HCT116 (cell line): ENCODE results near the gene SERPING1. TPM values are rescaled to one million over a fixed set of nuclear protein-coding genes. Genes with fewer than 3 reads are reported as not detected.

Experiments used
- ATAC-seq: fragments of 200-7000 bp; cut with Tn5 transposase; 2 replicates; pipeline ENCODE4 v1.9.1; 2020; ENCODE audit warnings: mild to moderate bottlenecking, moderate library complexity
- BruUV-seq: library from RNA; stranded (reverse); fragments of 400-500 nt; replicated peaks from 2 replicates; lab custom pipeline; 2021; lab: Mats Ljungman, UMichigan
- CTCF ChIA-PET: fragments of 300-600 bp; sonication (Branson Sonifier 250); formaldehyde crosslinking; loops from one replicate; lab custom pipeline; 2021; ENCODE audit warnings: antibody characterized with exemption; lab: Charles Lee
- POLR2A ChIA-PET: fragments of 300-600, 350-600 bp; sonication (Branson Sonifier 250); formaldehyde crosslinking; loops from one replicate; lab custom pipeline; 2021; ENCODE audit warnings: antibody characterized with exemption; lab: Charles Lee
- RAD21 ChIA-PET, 2 experiments: fragments of 300-600 bp; sonication (Branson Sonifier 250); formaldehyde crosslinking; loops; one replicate each; lab custom pipeline; 2023; ENCODE audit warnings: low total read pairs in 2 of 2; ENCODE audit not compliant: uncharacterized antibody in 2 of 2, unreplicated experiment in 2 of 2, low non-redundant PET in 1 of 2; lab: Charles Lee
- DNase-seq: peaks from one replicate; pipeline ENCODE4 v3.0.0-alpha.2; 2010; ENCODE audit warnings: low read depth, low spot score
- H2AFZ ChIP-seq: fragments of 200-600 bp; shearing (Covaris generic), sonication (generic); 2 replicates; pipeline ENCODE4 v1.6.1; 2017; ENCODE audit warnings: low read depth, mixed run types, mixed read lengths, antibody characterized with exemption, low read length; ENCODE audit not compliant: poor library complexity, severe bottlenecking
- H3K27ac ChIP-seq: 2 replicates; pipeline ENCODE4 v1.5.1; 2012; ENCODE audit warnings: low read depth, low read length
- H3K27me3 ChIP-seq: fragments of 200-600 bp; sonication (generic); 2 replicates; pipeline ENCODE4 v1.6.1; 2016; ENCODE audit warnings: mixed run types, low read length, mixed read lengths; ENCODE audit not compliant: insufficient read depth
- H3K36me3 ChIP-seq, 2 experiments: fragments of 200-500 bp in 1 of 2; fragments of 200-600 bp in 1 of 2; sonication (Bioruptor generic) in 1 of 2; sonication (generic) in 1 of 2; 2 replicates each; pipeline versions ENCODE4 v1.5.1 to v1.6.1; 2014 to 2016; ENCODE audit warnings: low read length in 2 of 2, inconsistent platforms in 1 of 2, mixed read lengths in 1 of 2, mixed run types in 1 of 2; ENCODE audit not compliant: insufficient read depth in 2 of 2, control insufficient read depth in 1 of 2
- H3K4me1 ChIP-seq, 2 experiments: fragments of 200-600 bp in 1 of 2; sonication (generic) in 1 of 2; 2 replicates each; pipeline versions ENCODE4 v1.5.1 to v1.6.1; 2012 to 2017; ENCODE audit warnings: low read length in 2 of 2, inconsistent platforms in 1 of 2, mild to moderate bottlenecking in 1 of 2, mixed read lengths in 1 of 2, mixed run types in 1 of 2, moderate library complexity in 1 of 2; ENCODE audit not compliant: insufficient read depth in 2 of 2, control insufficient read depth in 1 of 2
- H3K4me2 ChIP-seq: fragments of 200-600 bp; sonication (generic); 2 replicates; pipeline ENCODE4 v1.6.1; 2017; ENCODE audit warnings: mixed run types, low read length, mixed read lengths
- H3K4me3 ChIP-seq, 2 experiments: fragments of 200-600 bp in 1 of 2; sonication (generic) in 1 of 2; replicated peaks in 1 of 2; 2 replicates each; pipeline ENCODE4 v1.5.1; 2011 to 2016; ENCODE audit warnings: low read length in 2 of 2, control low read depth in 1 of 2, low read depth in 1 of 2, mild to moderate bottlenecking in 1 of 2, mixed read lengths in 1 of 2, mixed run types in 1 of 2
- H3K79me2 ChIP-seq: fragments of 200-600 bp; sonication (generic); 2 replicates; pipeline ENCODE4 v1.6.1; 2017; ENCODE audit warnings: mild to moderate bottlenecking, mixed run types, low read length, moderate library complexity, mixed read lengths; ENCODE audit not compliant: insufficient read depth
- H3K9ac ChIP-seq: fragments of 200-600 bp; sonication (generic); 2 replicates; pipeline ENCODE4 v1.6.1; 2016; ENCODE audit warnings: low read length, mixed read lengths
- H3K9me2 ChIP-seq: fragments of 200-600 bp; sonication (generic), shearing (Covaris generic); 2 replicates; pipeline ENCODE4 v1.6.1; 2017; ENCODE audit warnings: mixed run types, mild to moderate bottlenecking, moderate library complexity; ENCODE audit not compliant: insufficient read depth
- H3K9me3 ChIP-seq, 2 experiments: fragments of 200-500 bp in 1 of 2; fragments of 200-600 bp in 1 of 2; sonication (Bioruptor generic) in 1 of 2; sonication (generic) in 1 of 2; 2 replicates each; pipeline ENCODE4 v1.6.1; 2014 to 2017; ENCODE audit warnings: low read length in 2 of 2, mixed read lengths in 2 of 2, inconsistent platforms in 1 of 2, low read depth in 1 of 2, mild to moderate bottlenecking in 1 of 2, mixed run types in 1 of 2, moderate library complexity in 1 of 2; ENCODE audit not compliant: control insufficient read depth in 1 of 2, insufficient read depth in 1 of 2
- H4K20me1 ChIP-seq: fragments of 200-600 bp; sonication (generic), shearing (Covaris generic); 2 replicates; pipeline ENCODE4 v1.6.1; 2017; ENCODE audit warnings: mixed run types, mild to moderate bottlenecking, moderate library complexity; ENCODE audit not compliant: insufficient read depth
- ATF3 ChIP-seq: IDR thresholded peaks from 2 replicates; pipeline ENCODE4 v1.6.1; 2012
- CBX3 ChIP-seq: IDR thresholded peaks from 2 replicates; pipeline ENCODE4 v1.6.1; 2012; ENCODE audit warnings: low read depth
- CEBPB ChIP-seq: IDR thresholded peaks from 2 replicates; pipeline ENCODE4 v1.6.1; 2012; ENCODE audit warnings: low read depth
- CTCF ChIP-seq, 3 experiments: fragments of 200-600 bp in 1 of 3; sonication (generic) in 1 of 3; IDR thresholded peaks in 2 of 3; conservative IDR thresholded peaks in 1 of 3; 2 replicates each; pipeline ENCODE4 v1.5.1; 2012 to 2017; ENCODE audit warnings: low read depth in 2 of 3, low read length in 2 of 3, antibody characterized with exemption in 1 of 3, borderline replicate concordance in 1 of 3, control low read depth in 1 of 3, mild to moderate bottlenecking in 1 of 3, mixed read lengths in 1 of 3, mixed run types in 1 of 3, moderate library complexity in 1 of 3; ENCODE audit not compliant: insufficient read depth in 1 of 3
- EZH2 ChIP-seq: fragments of 200-600 bp; sonication (generic); IDR thresholded peaks from 2 replicates; pipeline ENCODE4 v1.6.1; 2017; ENCODE audit warnings: antibody characterized with exemption, mixed run types
- EZH2phosphoT487 ChIP-seq: fragments of 200-600 bp; IDR thresholded peaks from 2 replicates; pipeline ENCODE4 v1.6.1; 2018; ENCODE audit warnings: antibody characterized with exemption, borderline replicate concordance
- JUND ChIP-seq: IDR thresholded peaks from 2 replicates; pipeline ENCODE4 v1.6.1; 2012
- MAX ChIP-seq: IDR thresholded peaks from 2 replicates; pipeline ENCODE4 v1.6.1; 2012
- POLR2A ChIP-seq: IDR thresholded peaks from 2 replicates; pipeline ENCODE4 v1.7.0; 2011; ENCODE audit warnings: borderline replicate concordance; ENCODE audit not compliant: insufficient read depth, insufficient read length; ENCODE audit errors: extremely low read depth
- POLR2AphosphoS5 ChIP-seq: IDR thresholded peaks from 2 replicates; pipeline ENCODE4 v1.6.1; 2011; ENCODE audit warnings: mild to moderate bottlenecking, low read depth, low read length, moderate library complexity
- RAD21 ChIP-seq: IDR thresholded peaks from 2 replicates; pipeline ENCODE4 v1.6.1; 2012; ENCODE audit warnings: low read depth, mild to moderate bottlenecking
- SIN3A ChIP-seq: IDR thresholded peaks from 2 replicates; pipeline ENCODE4 v1.6.1; 2012; ENCODE audit warnings: low read depth
- SRF ChIP-seq: IDR thresholded peaks from 2 replicates; pipeline ENCODE4 v1.6.1; 2012; ENCODE audit warnings: low read depth
- ZBTB33 ChIP-seq: IDR thresholded peaks from 2 replicates; pipeline ENCODE4 v1.6.1; 2011; ENCODE audit warnings: mild to moderate bottlenecking, low read length, moderate library complexity; ENCODE audit not compliant: insufficient replicate concordance; ENCODE audit errors: extremely low read depth
- ZFX ChIP-seq: fragments of 450-650 bp; IDR thresholded peaks from 2 replicates; pipeline ENCODE4 v1.6.1; 2017
- intact Hi-C: fragments of 100-400 bp; cut with micrococcal nuclease; formaldehyde crosslinking; loops from 2 replicates; pipeline ENCODE4 v1.10.0; 2022
- total RNA-seq: library from RNA; stranded (reverse); gene quantifications from one replicate; pipeline ENCODE4 v1.2.1, GENCODE V29; 2021; ENCODE audit not compliant: unreplicated experiment

SERPING1 gene
- total RNA-seq, 1 experiment from 2014 or later: 3.4 TPM

- Histone ChIP-seq H3K4me1 (peaks cover 9 to 10% of the 10 kb centered on the region in 2 experiments; a peak in 3 of 4 replicates), H3K4me3 (no peak overlapping the region), H3K9ac (no peak overlapping the region), H3K79me2 (peaks cover 28% of the 10 kb centered on the region), H3K27ac (no peak overlapping the region), H3K27me3 (no peaks in the 10 kb centered on the region), H3K9me3 (no peaks in the 10 kb centered on the region), H3K4me2 (no peak overlapping the region), H3K36me3 (peaks cover 11 to 18% of the 10 kb centered on the region in 2 experiments; a peak in 3 of 4 replicates), H4K20me1 (no peaks in the 10 kb centered on the region), H3K9me2 (no peaks in the 10 kb centered on the region), H2AFZ (no peak overlapping the region)
- no TSS peak for BruUV-seq
- CTCF ChIA-PET: interaction anchor here (0.6 to 1.4 kb wide), 4 partner anchors 136 to 861 kb away, joined by 3 to 6 read pairs (median 4); no protein-coding TSS in a partner anchor
- POLR2A ChIA-PET: no interaction called here
- ATAC-seq (no peak), DNase-seq (no peak)
- TF ChIP-seq CEBPB (no peak), JUND (no peak), POLR2AphosphoS5 (no peak), EZH2phosphoT487 (no peak), POLR2A (no peak), CTCF (IDR thresholded peaks at IDR 0.05 in 2 of 3, conservative IDR thresholded peaks at IDR 0.05 in 1 of 3; ENCODE audit: borderline replicate concordance in 1 of 3, insufficient read depth in 1 of 3, low read depth in 2 of 3, low read length in 2 of 3) (peak in 2 of 3 experiments; percentile 34 to 45; a peak in 4 of 6 replicates), RAD21 (peak; percentile 67), EZH2 (no peak)
- intact Hi-C loops: loop anchor here (1.0 to 10.0 kb wide), 3 partner anchors 624 to 1892 kb away; no protein-coding TSS in a partner anchor
- RAD21 ChIA-PET: interaction anchor here in 1 of 2 experiments (1.0 kb wide), 1 partner anchor 317 kb away, joined by 3 read pairs; no protein-coding TSS in a partner anchor
Measured at GRCh38 chr11:57662893-57663292, 65.4 kb downstream of the SERPING1 start.

- Histone ChIP-seq H3K4me2 (no peak overlapping the region), H3K79me2 (peaks cover 26% of the 10 kb centered on the region), H3K4me3 (no peak overlapping the region), H3K9me2 (no peaks in the 10 kb centered on the region), H3K36me3 (peaks cover 11 to 18% of the 10 kb centered on the region in 2 experiments; a peak in 3 of 4 replicates), H2AFZ (no peak overlapping the region), H3K9ac (no peak overlapping the region), H4K20me1 (no peaks in the 10 kb centered on the region), H3K9me3 (no peaks in the 10 kb centered on the region), H3K27me3 (no peaks in the 10 kb centered on the region), H3K4me1 (peaks cover 5 to 10% of the 10 kb centered on the region in 2 experiments; a peak in 3 of 4 replicates), H3K27ac (no peak overlapping the region)
- no TSS peak for BruUV-seq
- RAD21 ChIA-PET: no interaction called here
- intact Hi-C loops: loop anchor here (1.0 to 10.0 kb wide), 3 partner anchors 623 to 1891 kb away; no protein-coding TSS in a partner anchor
- no peak for TF ChIP-seq RAD21
- no peak for TF ChIP-seq ZBTB33
- no peak for TF ChIP-seq SIN3A
- no peak for TF ChIP-seq ZFX
- TF ChIP-seq JUND: no peak
- no peak for TF ChIP-seq ATF3
- no peak for TF ChIP-seq SRF
- no peak for TF ChIP-seq CEBPB
- no peak for TF ChIP-seq MAX
- TF ChIP-seq CBX3: no peak
- no peak for TF ChIP-seq EZH2phosphoT487
- ATAC-seq (no peak), DNase-seq (no peak)
- CTCF ChIA-PET: interaction anchor here (0.7 kb wide), 1 partner anchor 92 kb away, joined by 3 read pairs; no protein-coding TSS in a partner anchor
- POLR2A ChIA-PET: no interaction called here
Measured at GRCh38 chr11:57663975-57664374, 66.5 kb downstream of the SERPING1 start.
